GM12878 (cell line): ENCODE results near the gene LDLR. TPM values are rescaled to one million over a fixed set of nuclear protein-coding genes. Genes with fewer than 3 reads are reported as not detected.

Experiments
- BCL11A ChIP-seq: IDR thresholded peaks from 2 replicates; pipeline ENCODE4 v1.6.1; 2011; ENCODE audit warnings: low read depth, low read length
- CHD2 ChIP-seq: IDR thresholded peaks from 2 replicates; pipeline ENCODE4 v1.6.1; 2011; ENCODE audit warnings: low read depth, low read length, improper control_type of control experiment, borderline replicate concordance
- FOXK2 ChIP-seq: fragments of 450-650 bp; IDR thresholded peaks from 2 replicates; pipeline ENCODE4 v1.6.1; 2017; ENCODE audit warnings: mild to moderate bottlenecking, moderate library complexity
- GATAD2B ChIP-seq: fragments of 450-650 bp; conservative IDR thresholded peaks from 2 replicates; pipeline ENCODE4 v1.6.1; 2017; ENCODE audit warnings: low read depth, mild to moderate bottlenecking, moderate library complexity
- IRF4 ChIP-seq: IDR thresholded peaks from 2 replicates; pipeline ENCODE4 v1.6.1; 2011; ENCODE audit warnings: low read depth, low read length
- NFYA ChIP-seq: IDR thresholded peaks from 2 replicates; pipeline ENCODE4 v1.6.1; 2011; ENCODE audit warnings: low read depth, mild to moderate bottlenecking, low read length, improper control_type of control experiment, borderline replicate concordance
- NR2C2 ChIP-seq: IDR thresholded peaks from 2 replicates; pipeline ENCODE4 v1.6.1; 2011; ENCODE audit warnings: borderline replicate concordance, low read depth; ENCODE audit not compliant: control insufficient read depth, insufficient read length
- PML ChIP-seq: IDR thresholded peaks from 2 replicates; pipeline ENCODE4 v1.6.1; 2012; ENCODE audit warnings: low read length, inconsistent platforms
- YY1 ChIP-seq: IDR thresholded peaks from 2 replicates; pipeline ENCODE4 v1.6.1; 2011; ENCODE audit warnings: low read depth, mild to moderate bottlenecking, low read length
- ZNF217 ChIP-seq: fragments of 450-650 bp; IDR thresholded peaks from 2 replicates; pipeline ENCODE4 v1.6.1; 2017; ENCODE audit warnings: antibody characterized with exemption, mild to moderate bottlenecking
- polyA plus RNA-seq, 11 experiments: library from polyadenylated mRNA; depleted of rRNA in 4 of 11; unstranded in 6 of 11; stranded (reverse) in 5 of 11; fragments of >200 nt; fragmentation: Nextera tagmentation in 4 of 11; fragmentation: Illumina TruSeq in 1 of 11; extraction: Ambion mirVana in 4 of 11; extraction: Trizol in 1 of 11; gene quantifications; 1 replicate in 1 of 11; 2 replicates in 10 of 11; pipeline versions ENCODE4 v1.2.1 to v1.2.3, GENCODE V29; 2011 to 2016; ENCODE audit warnings: inconsistent platforms in 2 of 11, missing spikeins in 2 of 11, low read depth in 1 of 11
- total RNA-seq, 4 experiments: library from RNA; depleted of rRNA in 3 of 4; stranded (reverse); fragments of >200 nt in 3 of 4; fragmentation: Illumina TruSeq in 1 of 4; extraction: Trizol in 1 of 4; gene quantifications; 2 replicates each; pipeline versions ENCODE4 v1.2.1 to v1.2.3, GENCODE V29; 2013 to 2021
- TF ChIP-seq, protein P1 (sequence below): IDR thresholded peaks from 2 replicates; pipeline ENCODE4 v1.6.1; 2011; ENCODE audit warnings: borderline replicate concordance, low read depth, mild to moderate bottlenecking, moderate library complexity, mixed read lengths, low read length; ENCODE audit not compliant: insufficient read depth; ENCODE audit errors: extremely low read length
- TF ChIP-seq, protein P2 (sequence below): fragments of 150-350 bp; IDR thresholded peaks from 2 replicates; pipeline ENCODE4 v1.6.1; 2014; ENCODE audit warnings: mild to moderate bottlenecking, low read depth, low read length
- TF ChIP-seq, protein P3 (sequence below): fragments of 450-650 bp; IDR thresholded peaks from 2 replicates; pipeline ENCODE4 v1.6.1; 2016; ENCODE audit warnings: mild to moderate bottlenecking

The LDLR gene
- total and polyA plus RNA-seq, 10 of the 15 experiments (the other 5 are each of a cell fraction or from before 2014, with no cell fraction given), result 11.3 to 59.2 (median 27.3) TPM

- TF ChIP-seq, protein P1, sequence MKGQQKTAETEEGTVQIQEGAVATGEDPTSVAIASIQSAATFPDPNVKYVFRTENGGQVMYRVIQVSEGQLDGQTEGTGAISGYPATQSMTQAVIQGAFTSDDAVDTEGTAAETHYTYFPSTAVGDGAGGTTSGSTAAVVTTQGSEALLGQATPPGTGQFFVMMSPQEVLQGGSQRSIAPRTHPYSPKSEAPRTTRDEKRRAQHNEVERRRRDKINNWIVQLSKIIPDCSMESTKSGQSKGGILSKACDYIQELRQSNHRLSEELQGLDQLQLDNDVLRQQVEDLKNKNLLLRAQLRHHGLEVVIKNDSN, result no peak
- TF ChIP-seq PML (peak; percentile 82), FOXK2 (no peak), NR2C2 (no peak), NFYA (no peak), CHD2 (0 out of 2 replicates have a peak, but pooled peaks have one; percentile 33), YY1 (no peak), BCL11A (no peak), IRF4 (no peak), GATAD2B (no peak; the same call in 1 of the 2 replicates), ZNF217 (no peak)
- TF ChIP-seq, protein P2, sequence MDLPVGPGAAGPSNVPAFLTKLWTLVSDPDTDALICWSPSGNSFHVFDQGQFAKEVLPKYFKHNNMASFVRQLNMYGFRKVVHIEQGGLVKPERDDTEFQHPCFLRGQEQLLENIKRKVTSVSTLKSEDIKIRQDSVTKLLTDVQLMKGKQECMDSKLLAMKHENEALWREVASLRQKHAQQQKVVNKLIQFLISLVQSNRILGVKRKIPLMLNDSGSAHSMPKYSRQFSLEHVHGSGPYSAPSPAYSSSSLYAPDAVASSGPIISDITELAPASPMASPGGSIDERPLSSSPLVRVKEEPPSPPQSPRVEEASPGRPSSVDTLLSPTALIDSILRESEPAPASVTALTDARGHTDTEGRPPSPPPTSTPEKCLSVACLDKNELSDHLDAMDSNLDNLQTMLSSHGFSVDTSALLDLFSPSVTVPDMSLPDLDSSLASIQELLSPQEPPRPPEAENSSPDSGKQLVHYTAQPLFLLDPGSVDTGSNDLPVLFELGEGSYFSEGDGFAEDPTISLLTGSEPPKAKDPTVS, result no peak
- TF ChIP-seq, protein P3, sequence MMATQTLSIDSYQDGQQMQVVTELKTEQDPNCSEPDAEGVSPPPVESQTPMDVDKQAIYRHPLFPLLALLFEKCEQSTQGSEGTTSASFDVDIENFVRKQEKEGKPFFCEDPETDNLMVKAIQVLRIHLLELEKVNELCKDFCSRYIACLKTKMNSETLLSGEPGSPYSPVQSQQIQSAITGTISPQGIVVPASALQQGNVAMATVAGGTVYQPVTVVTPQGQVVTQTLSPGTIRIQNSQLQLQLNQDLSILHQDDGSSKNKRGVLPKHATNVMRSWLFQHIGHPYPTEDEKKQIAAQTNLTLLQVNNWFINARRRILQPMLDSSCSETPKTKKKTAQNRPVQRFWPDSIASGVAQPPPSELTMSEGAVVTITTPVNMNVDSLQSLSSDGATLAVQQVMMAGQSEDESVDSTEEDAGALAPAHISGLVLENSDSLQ, result 0 out of 2 replicates have a peak, but pooled peaks have one; percentile 44
Measured at GRCh38 chr19:11089254-11090013, at the start of gene LDLR (continued).
